HG03460 (cell line): ENCODE results near the gene SDCBP2.

Experiments used
- ATAC-seq: cut with Tn5 transposase; IDR thresholded peaks from one replicate; pipeline ENCODE4 v1.9.1; 2021; ENCODE audit not compliant: unreplicated experiment

The SDCBP2 gene

DNA sequence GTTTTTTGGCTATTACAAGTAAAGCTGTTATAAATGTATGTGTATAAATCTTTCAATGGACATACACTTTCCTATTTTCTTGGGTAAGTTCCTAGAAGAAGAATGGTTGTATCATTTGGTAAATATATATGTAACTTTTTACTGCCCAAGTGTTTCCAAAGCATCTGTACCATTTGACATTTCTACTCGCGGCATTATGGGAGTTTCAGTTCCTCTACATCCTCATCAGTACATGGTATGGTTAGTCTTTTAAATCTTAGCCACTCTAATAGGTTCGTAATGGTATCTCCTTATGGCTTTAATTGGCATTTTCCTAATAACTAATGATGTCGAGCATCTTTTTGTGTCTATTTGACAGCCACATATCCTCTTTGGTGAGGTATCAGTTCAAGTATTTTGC, 49.9 kb downstream of the SDCBP2 start:
- ATAC-seq, result no peak

DNA sequence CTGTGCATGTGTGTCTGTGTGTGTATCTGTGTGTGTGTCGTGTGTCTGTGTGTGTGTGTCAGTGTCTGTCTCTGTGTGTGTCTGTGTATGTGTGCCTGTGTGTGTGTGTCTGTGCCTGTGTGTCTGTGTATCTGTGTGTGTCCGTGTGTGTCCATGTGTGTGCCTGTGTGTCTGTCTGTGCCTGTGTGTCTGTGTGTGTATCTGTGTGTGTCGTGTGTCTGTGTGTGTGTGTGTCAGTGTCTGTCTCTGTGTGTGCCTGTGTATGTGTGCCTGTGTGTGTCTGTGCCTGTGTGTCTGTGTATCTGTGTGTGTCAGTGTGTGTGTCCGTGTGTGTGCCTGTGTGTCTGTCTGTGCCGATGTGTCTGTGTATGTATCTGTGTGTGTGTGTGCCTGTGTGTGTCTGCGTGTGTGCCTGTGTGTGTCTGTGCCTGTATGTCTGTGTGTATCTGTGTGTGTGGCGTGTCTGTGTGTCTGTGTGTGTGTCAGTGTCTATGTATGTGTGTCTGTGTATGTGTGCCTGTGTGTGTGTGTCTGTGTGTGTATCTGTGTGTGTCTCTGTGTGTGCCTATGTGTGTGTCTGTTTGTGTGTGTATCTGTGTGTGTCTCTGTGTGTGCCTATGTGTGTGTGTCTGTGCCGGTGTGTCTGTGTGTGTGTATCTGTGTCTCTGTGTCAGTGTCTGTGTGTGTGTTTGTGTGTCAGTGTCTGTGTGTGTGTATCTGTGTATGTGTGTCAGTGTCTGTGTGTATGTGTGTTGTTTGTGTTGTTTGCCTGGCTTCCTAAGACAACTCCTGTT, 51.2 kb downstream of the SDCBP2 start:
- no peak for ATAC-seq

DNA sequence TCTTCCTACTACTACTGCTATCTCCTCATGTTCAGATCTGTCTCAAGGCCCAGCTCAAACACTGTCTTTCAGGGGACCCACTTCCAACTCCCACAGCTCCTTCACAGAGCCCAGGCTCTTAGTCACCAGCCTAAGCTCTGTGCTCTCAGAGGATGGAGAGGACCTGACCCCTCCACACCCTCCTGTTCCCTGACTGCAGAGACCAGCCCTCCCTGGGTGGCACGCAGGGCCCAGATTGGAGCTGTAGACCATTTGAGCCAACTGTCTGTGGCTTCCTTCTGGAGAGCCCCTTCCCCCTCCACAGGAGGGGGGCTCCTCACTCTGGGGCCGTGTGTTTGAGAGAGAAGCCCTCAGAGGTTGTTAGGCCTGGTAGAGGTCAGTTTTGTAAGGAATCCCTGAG, 53.0 kb downstream of the SDCBP2 start:
- no peak for ATAC-seq

DNA sequence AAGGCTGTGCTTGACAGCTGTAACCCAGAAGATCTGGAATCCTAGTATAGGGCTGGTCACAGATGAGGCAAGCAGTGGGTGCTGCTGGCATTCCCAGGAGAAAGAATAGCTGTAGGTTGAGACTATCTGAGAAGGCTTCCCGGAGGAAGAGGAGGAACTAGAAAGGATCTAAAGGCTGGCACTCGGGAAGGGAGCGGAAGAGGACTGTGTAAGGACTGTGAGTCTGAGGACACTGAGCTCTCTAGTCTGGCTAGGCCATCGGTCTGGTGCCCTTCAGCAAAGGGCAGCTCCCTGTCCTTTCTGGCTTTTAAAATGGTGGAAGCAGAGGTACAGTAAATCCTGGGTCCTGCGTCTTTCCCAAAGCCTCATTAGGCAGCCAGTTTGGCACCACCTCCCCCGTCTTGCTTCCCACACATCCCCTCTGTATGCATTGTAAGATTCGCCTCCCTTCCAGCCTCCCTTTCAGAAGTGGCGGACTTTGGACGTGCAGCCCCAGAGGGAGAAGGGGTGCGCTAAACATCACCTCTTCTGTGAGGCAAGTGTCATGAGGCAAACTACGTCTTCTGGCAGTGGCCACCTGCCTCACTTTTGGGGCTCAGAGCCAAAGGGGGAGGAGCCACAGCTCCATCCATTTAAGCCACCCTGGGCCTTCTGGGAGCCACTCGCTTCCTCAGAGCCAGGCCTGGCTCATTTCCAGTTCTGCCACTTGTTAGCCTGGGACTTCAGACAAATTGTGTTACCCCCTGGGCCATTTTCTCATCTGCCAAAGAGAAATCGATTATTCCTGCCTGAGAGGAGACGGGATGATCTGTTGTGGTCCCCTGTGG, 54.2 kb downstream of the SDCBP2 start:
- no peak for ATAC-seq

DNA sequence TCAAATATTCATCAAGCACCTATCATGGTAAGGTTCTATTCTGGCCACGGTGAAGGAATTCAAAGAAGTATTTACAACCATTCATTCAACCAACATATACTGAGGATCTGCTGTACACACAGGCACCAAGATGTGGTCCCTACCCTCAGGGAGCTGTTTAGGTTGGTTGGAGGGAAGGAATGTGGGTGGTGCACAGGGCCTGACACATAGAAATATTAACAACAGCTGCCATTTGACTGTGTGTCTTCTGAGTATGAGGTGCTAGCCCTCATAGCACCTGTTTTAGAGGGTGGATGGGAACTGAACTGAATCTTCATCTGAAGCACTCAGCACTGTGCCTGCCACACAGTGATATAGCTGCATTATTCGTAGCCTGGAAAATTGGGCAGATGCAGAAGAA, 55.6 kb downstream of the SDCBP2 start:
- no peak for ATAC-seq

DNA sequence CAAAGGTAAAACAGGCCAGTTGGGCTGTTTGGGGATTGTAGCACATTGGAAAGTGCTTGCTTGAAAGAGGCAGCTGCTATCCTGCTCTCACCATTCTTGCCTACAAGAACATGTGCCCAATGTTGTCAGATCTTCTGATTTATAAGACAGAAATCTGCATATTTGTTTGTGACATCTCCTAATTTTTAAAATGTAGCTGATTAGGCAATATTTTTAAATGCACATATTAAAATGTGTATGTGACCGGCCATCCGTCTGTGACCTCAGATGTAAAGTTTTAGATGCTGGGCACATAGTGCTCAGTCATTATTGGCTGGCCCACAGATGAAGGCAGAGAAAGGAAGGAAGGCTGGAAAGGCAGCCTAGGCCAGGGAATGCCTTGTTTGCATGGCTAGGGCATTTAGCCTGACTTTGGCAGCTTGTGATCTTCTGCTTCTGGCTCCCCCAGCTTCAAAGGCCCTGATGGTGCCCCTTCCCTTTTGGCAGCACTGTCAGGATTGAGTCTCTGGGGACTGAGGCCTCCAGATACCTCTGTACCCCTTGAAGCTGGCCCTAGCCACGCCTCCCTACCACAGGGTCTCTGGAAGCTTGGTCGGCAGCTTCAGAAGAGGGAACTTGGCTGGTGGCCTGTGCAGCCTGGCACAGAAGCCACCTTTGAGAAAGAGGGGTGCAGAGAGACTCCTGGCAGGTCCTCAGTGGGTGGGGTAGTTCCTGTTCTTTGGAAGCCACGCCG, 56.4 kb downstream of the SDCBP2 start:
- no peak for ATAC-seq

DNA sequence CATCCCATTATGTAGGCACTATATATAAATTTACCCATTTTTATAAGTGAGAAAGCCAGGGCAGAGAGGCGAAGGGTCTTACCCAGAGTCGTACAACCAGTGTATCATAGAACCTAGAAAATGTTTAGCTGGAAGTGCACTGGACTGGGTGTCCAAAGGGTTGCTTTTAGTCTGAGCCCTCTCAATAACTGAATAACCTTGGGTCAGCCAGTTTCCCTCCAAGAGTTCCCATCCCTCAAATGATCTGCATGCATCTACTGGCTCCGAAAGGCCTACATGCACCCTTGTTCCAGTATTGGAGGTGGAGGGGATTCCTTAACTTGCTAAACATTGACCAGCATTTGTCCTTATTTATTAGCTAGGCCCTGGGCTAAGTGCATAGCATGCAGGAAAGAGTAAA, 59.1 kb downstream of the SDCBP2 start:
- ATAC-seq, result no peak

DNA sequence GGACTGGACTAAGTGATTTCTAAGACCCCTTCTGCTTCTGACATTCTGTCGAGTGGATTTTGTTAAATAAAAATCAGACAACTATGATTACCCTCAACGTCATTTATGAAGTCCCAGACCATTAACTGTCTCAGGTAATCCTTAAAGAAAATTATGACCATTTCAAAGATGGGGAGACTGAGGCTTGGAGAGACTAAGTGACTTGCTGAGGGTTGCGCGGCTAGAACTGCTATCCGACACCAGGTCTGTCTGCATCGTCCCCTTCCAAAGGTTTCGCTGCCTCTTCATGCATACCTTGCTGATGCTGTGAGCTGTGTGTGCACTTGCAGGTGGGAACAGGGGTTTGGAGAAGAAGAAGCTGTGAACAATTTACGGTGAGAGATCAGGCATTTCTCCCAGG, 59.7 kb downstream of the SDCBP2 start:
- ATAC-seq, result no peak

DNA sequence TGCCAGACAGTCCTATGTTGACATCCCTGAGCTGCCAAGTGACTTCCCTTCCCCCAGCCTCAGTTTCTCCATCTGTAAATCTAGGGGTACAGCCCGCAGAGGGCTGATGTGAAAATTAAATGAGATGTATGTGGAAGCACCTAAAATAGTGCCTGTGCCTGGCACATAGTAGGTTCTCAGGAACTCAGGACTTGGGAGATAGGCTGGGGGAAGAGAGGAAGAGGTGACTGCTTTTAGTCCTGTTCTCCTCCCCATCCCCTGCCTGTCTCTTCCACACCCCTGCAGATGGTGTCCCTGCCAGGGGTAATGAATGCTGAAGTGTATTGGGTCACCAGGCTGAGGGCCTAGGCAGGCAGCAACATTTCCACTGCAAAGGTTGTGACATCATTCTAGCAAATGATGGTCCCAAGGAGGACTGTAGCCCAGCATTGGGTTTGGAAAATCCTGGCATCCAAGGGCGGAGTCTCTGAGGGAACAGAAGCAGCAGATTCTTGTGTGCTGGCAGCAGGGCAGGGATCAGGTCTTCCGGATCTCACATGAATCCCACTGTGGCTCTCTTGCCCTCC, 61.0 kb downstream of the SDCBP2 start:
- ATAC-seq, result no peak

DNA sequence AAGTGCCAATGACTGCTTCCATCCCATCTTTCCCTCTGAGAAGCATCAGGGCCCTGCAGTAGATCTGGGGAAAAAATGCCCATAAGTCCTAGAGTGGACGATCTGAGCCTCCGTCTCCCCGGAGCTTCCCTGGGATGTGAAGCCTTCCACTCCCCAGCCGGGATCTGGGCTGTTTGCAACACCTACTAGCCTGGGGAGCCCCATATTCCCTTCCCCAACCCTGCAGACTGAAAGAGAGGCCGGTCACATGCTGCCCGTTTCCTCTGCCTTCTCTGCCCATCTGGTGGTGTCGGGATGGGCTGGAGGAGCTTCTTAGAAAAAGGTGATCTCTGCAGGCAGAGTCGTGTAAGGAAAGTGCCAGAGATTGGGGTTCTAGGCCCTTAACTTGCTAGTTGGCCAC, 61.8 kb downstream of the SDCBP2 start:
- ATAC-seq, result no peak

DNA sequence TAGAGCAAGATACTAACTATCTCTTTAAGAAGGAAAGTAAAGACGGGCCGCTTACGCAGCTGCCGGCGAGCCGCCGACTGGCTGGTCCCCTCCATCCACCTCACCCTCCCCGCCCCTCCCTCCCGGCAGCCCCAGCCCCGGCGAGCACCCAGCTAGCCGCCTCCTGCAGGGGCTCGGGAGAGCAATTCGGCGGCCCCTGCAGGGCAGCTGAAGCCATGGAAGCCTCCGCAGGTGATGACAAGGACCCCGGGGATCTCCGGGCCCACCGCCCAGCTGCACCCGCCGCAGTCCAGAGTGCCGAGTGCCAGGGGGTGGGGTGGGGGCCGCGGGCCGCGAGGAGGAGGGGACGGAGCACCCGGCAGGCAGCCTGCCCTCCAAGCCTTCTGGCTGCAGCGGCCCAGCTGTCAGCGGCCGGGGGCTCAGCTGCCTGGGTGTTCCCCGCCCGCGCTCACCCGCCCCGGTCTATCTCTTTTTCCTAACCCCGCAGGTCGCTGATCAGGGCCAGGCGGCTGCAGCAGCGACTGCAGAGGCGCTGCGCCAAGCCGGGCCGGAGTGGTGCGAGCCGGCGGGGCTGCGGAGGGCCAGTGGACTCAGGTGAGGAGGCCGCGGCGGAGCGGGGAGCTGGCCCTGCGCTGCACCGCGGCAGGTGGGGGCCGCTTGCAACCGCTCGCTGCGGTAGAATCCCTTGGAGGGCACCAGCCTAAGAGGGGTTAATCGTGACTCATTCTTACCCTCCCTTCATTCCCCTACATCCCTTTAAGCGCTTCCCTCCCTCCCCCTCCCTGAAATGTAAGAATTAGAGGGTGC, 62.6 kb downstream of the SDCBP2 start, which contains the start of gene SNPH:
TSS of gene SNPH (plus strand) at position 128 of the 807 bp plus-strand sequence. CDS start 29,946 bp downstream, outside the sequence.
- no peak for ATAC-seq

DNA sequence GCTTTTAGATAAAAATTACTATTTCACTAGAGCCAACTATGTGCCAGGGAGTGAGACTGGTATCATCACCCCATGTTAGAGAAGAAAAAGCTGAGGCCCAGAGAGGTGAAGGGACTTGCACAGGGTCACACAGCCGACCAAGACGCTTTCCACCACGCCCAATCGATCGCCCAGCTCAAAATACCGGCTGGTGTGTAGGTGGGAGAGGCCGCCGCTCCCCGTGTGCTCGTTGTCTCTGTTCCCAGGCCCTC, 63.1 kb downstream of the SDCBP2 start:
- no peak for ATAC-seq

DNA sequence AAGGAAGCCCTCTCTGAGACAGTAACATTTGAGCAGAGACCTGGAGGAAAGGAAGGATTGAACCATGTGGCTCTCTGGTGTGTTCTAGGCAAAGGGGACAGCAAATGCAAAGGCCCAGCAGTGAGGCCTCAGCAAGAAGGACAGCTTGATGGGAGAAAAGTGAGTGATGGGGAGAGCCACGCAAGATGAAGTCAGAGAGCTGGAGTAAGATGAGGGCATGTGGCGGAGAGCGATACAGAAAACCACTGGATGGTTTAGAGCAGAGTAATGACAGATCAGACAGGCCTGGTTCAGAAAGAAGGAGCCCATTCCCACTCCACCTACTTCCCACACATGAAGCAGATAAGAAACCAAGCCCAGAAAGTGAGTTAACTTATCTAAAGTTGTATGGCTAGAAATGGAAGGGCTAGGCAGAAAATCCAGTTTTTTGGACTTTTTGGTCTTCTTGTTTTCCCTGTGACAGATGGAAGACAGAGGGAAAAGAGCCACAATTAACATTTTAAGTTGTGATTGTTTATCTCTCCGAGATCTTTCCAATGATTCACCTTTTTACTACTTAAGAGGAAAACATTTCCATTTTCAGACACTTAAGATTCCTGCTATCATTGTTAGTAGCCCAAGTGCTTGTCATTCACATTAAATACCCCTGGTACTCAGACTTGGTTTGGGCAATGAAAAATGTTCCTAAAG, 63.6 kb downstream of the SDCBP2 start:
- ATAC-seq, result no peak

DNA sequence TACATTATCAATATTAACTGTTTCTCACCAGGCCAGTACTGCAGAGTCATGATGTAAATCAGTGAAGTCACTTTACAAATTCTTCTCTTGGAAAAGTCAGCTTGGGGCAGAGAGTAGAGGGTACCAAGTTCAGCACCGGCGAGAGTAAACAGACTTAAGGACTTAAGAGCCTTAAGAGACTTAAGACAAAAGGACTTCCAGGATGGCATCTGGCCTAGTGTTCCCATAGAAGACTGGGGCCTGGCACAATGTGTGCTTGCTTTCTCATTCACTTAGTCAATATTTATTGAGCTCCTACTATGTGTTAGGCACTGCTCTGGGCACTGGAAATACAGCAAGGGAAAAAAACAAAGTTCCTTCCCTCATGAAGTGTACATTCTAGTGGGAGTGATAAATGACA, 64.2 kb downstream of the SDCBP2 start:
- ATAC-seq, result no peak

DNA sequence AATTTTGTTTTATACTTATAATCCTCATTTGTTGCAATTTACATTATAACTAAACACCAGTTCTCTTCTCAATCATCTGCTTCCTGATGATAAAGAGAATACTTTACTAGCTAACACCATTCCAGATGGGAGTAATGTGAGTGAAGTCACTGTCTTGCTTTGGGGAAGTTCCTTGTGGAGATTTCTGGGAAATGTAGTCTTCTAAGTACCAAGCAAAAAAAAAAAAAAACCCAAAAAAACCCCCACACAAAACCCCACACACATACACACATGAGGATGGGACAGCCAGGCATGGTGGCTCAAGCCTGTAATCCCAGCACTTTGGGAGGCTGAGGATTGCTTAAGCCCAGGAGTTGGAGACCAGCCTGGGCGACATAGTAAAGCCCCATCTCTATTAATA, 65.1 kb downstream of the SDCBP2 start:
- ATAC-seq, result no peak
